Colonic mucosa (tissue), 4 donors: ENCODE measurements around the gene PNPLA1. TPM values are rescaled to one million over a fixed set of nuclear protein-coding genes. Genes with fewer than 3 reads are reported as not detected.

Experiments used
- DNase-seq: peaks from one replicate; pipeline ENCODE4 v3.0.0-alpha.2; 2020
- H3K27ac ChIP-seq: fragments of 200-600 bp; one replicate; pipeline ENCODE4 v1.8.0; 2021
- H3K27me3 ChIP-seq: fragments of 200-600 bp; one replicate; pipeline ENCODE4 v1.8.0; 2021
- H3K36me3 ChIP-seq: fragments of 200-600 bp; one replicate; pipeline ENCODE4 v1.8.0; 2021
- H3K4me1 ChIP-seq: fragments of 200-600 bp; one replicate; pipeline ENCODE4 v1.8.0; 2021; ENCODE audit warnings: mild to moderate bottlenecking
- H3K4me3 ChIP-seq: fragments of 200-600 bp; one replicate; pipeline ENCODE4 v1.8.0; 2021
- H3K9ac ChIP-seq, 2 donors: one replicate each; pipeline ENCODE4 v1.7.0; 2013; ENCODE audit warnings: control low read depth in 2 of 2, low read depth in 2 of 2, low read length in 2 of 2
- H3K9me3 ChIP-seq: fragments of 200-600 bp; one replicate; pipeline ENCODE4 v1.8.0; 2021
- intact Hi-C: fragments of 100-400 bp; cut with DNase I; formaldehyde crosslinking; loops from one replicate; pipeline ENCODE4 v1.14.1; 2022
- total RNA-seq, 2 donors: library from RNA; stranded (reverse); fragmentation: NEBNext Ultra II Directional in 1 of 2; extraction: Animal tissue kit (Norgen Biotek cat#: 25700) in 1 of 2; gene quantifications; one replicate each; pipeline ENCODE4 v1.2.1, GENCODE V29; 2021
- TF ChIP-seq, protein P1 (sequence below): fragments of 200-600 bp; IDR thresholded peaks from one replicate; pipeline ENCODE4 v1.8.0; 2022; ENCODE audit warnings: antibody characterized with exemption, mild to moderate bottlenecking
- donor health status: healthy.
- donor health status: DM: no; HTN: no; CAD: no.
- donor health status: DM: no; HTN: no; CAD: no.

PNPLA1 gene
- total RNA-seq, 2 donors from 2014 or later = 0.35 TPM

GRCh38 chr6:36224918-36225461 is 44.9 kb upstream of the PNPLA1 start:
- DNase-seq = no peak
- Histone ChIP-seq H3K27me3 (no peaks in the 10 kb centered on the region), H3K9me3 (no peaks in the 10 kb centered on the region), H3K36me3 (peaks cover 8% of the 10 kb centered on the region), H3K4me1 (peaks cover 29% of the 10 kb centered on the region), H3K27ac (no peak overlapping the region), H3K9ac (no peak overlapping the region), H3K4me3 (no peak overlapping the region)
- TF ChIP-seq, protein P1, sequence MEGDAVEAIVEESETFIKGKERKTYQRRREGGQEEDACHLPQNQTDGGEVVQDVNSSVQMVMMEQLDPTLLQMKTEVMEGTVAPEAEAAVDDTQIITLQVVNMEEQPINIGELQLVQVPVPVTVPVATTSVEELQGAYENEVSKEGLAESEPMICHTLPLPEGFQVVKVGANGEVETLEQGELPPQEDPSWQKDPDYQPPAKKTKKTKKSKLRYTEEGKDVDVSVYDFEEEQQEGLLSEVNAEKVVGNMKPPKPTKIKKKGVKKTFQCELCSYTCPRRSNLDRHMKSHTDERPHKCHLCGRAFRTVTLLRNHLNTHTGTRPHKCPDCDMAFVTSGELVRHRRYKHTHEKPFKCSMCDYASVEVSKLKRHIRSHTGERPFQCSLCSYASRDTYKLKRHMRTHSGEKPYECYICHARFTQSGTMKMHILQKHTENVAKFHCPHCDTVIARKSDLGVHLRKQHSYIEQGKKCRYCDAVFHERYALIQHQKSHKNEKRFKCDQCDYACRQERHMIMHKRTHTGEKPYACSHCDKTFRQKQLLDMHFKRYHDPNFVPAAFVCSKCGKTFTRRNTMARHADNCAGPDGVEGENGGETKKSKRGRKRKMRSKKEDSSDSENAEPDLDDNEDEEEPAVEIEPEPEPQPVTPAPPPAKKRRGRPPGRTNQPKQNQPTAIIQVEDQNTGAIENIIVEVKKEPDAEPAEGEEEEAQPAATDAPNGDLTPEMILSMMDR = no peak
- intact Hi-C loops = no loop called here

- Histone ChIP-seq H3K27me3 (no peaks in the 10 kb centered on the region), H3K9ac (peak overlapping the region in 1 of 2 donors; percentile 24), H3K4me3 (no peak overlapping the region), H3K36me3 (peaks cover 21% of the 10 kb centered on the region), H3K4me1 (peaks cover 24% of the 10 kb centered on the region), H3K27ac (no peak overlapping the region), H3K9me3 (no peaks in the 10 kb centered on the region)
- DNase-seq = no peak
- intact Hi-C loops = no loop called here
- TF ChIP-seq, protein P1 = no peak
Measured at GRCh38 chr6:36226438-36227047, 43.3 kb upstream of the PNPLA1 start.

DNA sequence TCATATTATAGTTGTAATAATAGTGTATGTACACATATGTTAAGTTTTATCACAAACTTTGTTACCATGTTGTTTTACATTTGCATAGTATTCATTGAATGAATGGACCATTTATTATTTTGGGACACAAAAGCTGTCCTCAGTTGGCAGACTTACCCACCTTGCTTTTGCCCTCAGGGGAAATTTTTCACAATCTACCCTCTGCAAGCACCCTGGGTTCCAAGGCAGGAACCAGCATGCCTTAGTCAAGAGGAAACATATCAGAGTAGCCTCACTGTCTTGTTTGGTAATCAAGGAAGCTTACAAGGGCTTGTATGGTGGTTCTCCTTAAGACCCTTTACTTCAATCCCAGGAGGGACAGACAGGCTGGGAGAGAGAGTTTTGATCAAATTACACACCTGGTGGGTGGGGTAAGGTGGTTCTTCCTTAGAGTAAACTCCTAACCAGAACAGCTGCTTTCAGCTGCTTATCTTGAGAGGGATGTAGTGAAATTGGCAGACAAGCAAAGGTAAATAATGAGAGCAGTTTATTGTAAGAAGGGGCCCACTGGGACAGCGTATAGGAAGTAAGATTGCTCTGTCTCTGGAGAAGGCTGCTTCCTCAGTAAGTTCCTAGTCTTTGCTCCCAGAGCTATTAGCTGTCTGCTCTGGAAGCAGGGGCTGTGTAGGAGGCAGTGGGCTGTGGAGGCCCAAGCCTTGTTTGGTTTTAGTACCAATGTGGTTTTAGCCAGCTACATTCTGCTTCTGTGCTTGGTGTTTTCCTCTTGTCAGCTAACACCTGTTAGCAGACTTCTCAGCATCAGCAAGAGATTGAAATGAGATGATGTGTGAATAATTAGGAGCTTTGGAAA is 42.3 kb upstream of the PNPLA1 start:
- Histone ChIP-seq H3K27me3 (no peaks in the 10 kb centered on the region), H3K4me3 (no peak overlapping the region), H3K27ac (peak overlapping the region; percentile 71), H3K36me3 (peaks cover 21% of the 10 kb centered on the region), H3K9me3 (no peaks in the 10 kb centered on the region), H3K4me1 (peaks cover 14% of the 10 kb centered on the region), H3K9ac (peak overlapping the region in 1 of 2 donors; percentile 46)
- DNase-seq = peak; percentile 62
- intact Hi-C loops = no loop called here
- TF ChIP-seq, protein P1 = no peak

DNA sequence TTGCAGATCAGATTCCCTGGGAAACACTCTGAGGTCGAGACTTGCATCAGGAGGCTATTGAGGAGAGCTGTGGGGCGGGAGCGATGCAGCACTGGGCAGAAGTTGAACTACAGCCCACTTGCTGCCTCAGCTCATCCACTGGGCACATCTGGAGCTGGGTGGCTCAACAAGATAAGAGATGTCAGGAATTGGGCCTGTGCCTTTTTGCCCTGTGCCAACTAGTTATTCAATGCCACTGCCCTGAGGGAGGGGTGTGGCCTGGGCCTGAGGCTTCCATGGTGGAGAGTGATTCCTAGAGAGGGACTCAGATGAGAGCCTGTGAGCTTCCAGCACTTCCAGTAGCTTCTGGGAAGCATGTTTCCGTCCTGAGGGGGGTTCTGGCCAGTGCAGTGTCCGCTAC is 40.6 kb upstream of the PNPLA1 start:
- no peaks in the 10 kb centered on the region for H3K9me3 ChIP-seq
- no peak overlapping the region for H3K9ac ChIP-seq
- intact Hi-C loops = no loop called here
- TF ChIP-seq, protein P1 = no peak
- no peak overlapping the region for H3K27ac ChIP-seq
- H3K4me3 ChIP-seq = no peak overlapping the region
- DNase-seq = no peak
- peaks cover 17% of the 10 kb centered on the region for H3K36me3 ChIP-seq
- H3K27me3 ChIP-seq = no peaks in the 10 kb centered on the region
- H3K4me1 ChIP-seq = peaks cover 13% of the 10 kb centered on the region

- H3K4me1 ChIP-seq = peaks cover 8% of the 10 kb centered on the region
- no peak overlapping the region for H3K4me3 ChIP-seq
- peaks cover 13% of the 10 kb centered on the region for H3K36me3 ChIP-seq
- intact Hi-C loops = no loop called here
- no peaks in the 10 kb centered on the region for H3K27me3 ChIP-seq
- H3K9me3 ChIP-seq = no peaks in the 10 kb centered on the region
- H3K9ac ChIP-seq = no peak overlapping the region
- no peak for DNase-seq
- TF ChIP-seq, protein P1 = no peak
- no peak overlapping the region for H3K27ac ChIP-seq
Measured at GRCh38 chr6:36230371-36230770, 39.5 kb upstream of the PNPLA1 start.
